HG02970 (cell line): ENCODE measurements around the gene MUC20.
"Not testable (repeated sequence)": the region's sequence is repeated elsewhere in the genome, so short reads cannot be mapped to it uniquely, and the experiment has no call there.

Experiments used
- ATAC-seq: cut with Tn5 transposase; IDR thresholded peaks from one replicate; pipeline ENCODE4 v1.9.1; 2021; ENCODE audit warnings: mild to moderate bottlenecking, moderate library complexity, moderate number of reproducible peaks; ENCODE audit not compliant: unreplicated experiment, low FRiP score

The MUC20 gene

GRCh38 chr3:195768414-195768813, 47.6 kb downstream of the MUC20 start:
- no peak for ATAC-seq

GRCh38 chr3:195768831-195769303, 48.1 kb downstream of the MUC20 start:
- ATAC-seq, result no peak

- ATAC-seq, result no peak
Measured at GRCh38 chr3:195769551-195769950, 48.8 kb downstream of the MUC20 start.

GRCh38 chr3:195770081-195770840, 49.5 kb downstream of the MUC20 start:
- no peak for ATAC-seq

GRCh38 chr3:195770841-195771645, 50.3 kb downstream of the MUC20 start:
- ATAC-seq, result not testable (repeated sequence)

- no peak for ATAC-seq
Measured at GRCh38 chr3:195771646-195772300, 51.0 kb downstream of the MUC20 start.

- no peak for ATAC-seq
Measured at GRCh38 chr3:195773956-195774537, 53.3 kb downstream of the MUC20 start.

GRCh38 chr3:195774917-195775316, 54.1 kb downstream of the MUC20 start:
- no peak for ATAC-seq

GRCh38 chr3:195777975-195778374, 57.2 kb downstream of the MUC20 start:
- ATAC-seq, result no peak

GRCh38 chr3:195781236-195781635, 60.5 kb downstream of the MUC20 start:
- ATAC-seq, result not testable (repeated sequence)
